ENCODE results near the gene BMP2K. TPM values are rescaled to one million over a fixed set of nuclear protein-coding genes. Genes with fewer than 3 reads are reported as not detected.
A peak's percentile ranks its signal among the peaks of the same experiment; 100 is the strongest.
"Not testable (repeated sequence)": the region's sequence is repeated elsewhere in the genome, so short reads cannot be mapped to it uniquely, and the experiment has no call there.

BMP2K gene
- total and polyA plus RNA-seq, 2 donors (not counting 1 experiment from before 2014, with no cell fraction given), result 54.8 to 126 TPM

GRCh38 chr4:78863991-78864390, 87.8 kb downstream of the BMP2K start:
- H3K9ac ChIP-seq (ENCODE audit: insufficient read depth, low read length), result no peak overlapping the region
- no peak overlapping the region for H2AFZ ChIP-seq (ENCODE audit: low read length)
- no peak overlapping the region for H3K4me3 ChIP-seq (replicated peaks in 1 of 4; ENCODE audit: control extremely low read depth in 1 of 4, insufficient read depth in 1 of 4, low read depth in 3 of 4, low read length in 4 of 4)
- no peak overlapping the region for H3K4me2 ChIP-seq (ENCODE audit: extremely low read depth, insufficient read depth, low read length)
- no peaks in the 10 kb centered on the region for H3K27me3 ChIP-seq (ENCODE audit: control insufficient read depth, insufficient read depth, low read length)
- no peaks in the 10 kb centered on the region for H3K4me1 ChIP-seq (ENCODE audit: control insufficient read depth, extremely low read depth, insufficient read depth, low read length)
- TF ChIP-seq CTCF (conservative IDR thresholded peaks at IDR 0.05 in 1 of 2, IDR thresholded peaks at IDR 0.05 in 1 of 2; ENCODE audit: low read depth in 1 of 2, low read length in 2 of 2) (no peak), EZH2 (IDR thresholded peaks at IDR 0.05; ENCODE audit: low read length, missing control alignments) (no peak)
- H3K9me3 ChIP-seq (ENCODE audit: control insufficient read depth, insufficient read depth, low read depth, low read length), result no peaks in the 10 kb centered on the region
- no peak for DNase-seq (ENCODE audit: low read depth in 2 of 2)
- no peaks in the 10 kb centered on the region for H3K79me2 ChIP-seq (ENCODE audit: control insufficient read depth, insufficient read depth, low read length)
- H4K20me1 ChIP-seq (ENCODE audit: control insufficient read depth, extremely low read depth, insufficient read depth, low read length), result no peaks in the 10 kb centered on the region
- no peak overlapping the region for H3K27ac ChIP-seq (ENCODE audit: insufficient read depth, low read length)
- peaks cover 5% of the 10 kb centered on the region for H3K36me3 ChIP-seq (ENCODE audit: control insufficient read depth, insufficient read depth, low read length)

GRCh38 chr4:78864405-78865024, 88.4 kb downstream of the BMP2K start:
- peaks cover 5% of the 10 kb centered on the region for H3K36me3 ChIP-seq (ENCODE audit: control insufficient read depth, insufficient read depth, low read length)
- no peaks in the 10 kb centered on the region for H3K27me3 ChIP-seq (ENCODE audit: control insufficient read depth, insufficient read depth, low read length)
- no peak overlapping the region for H3K4me2 ChIP-seq (ENCODE audit: extremely low read depth, insufficient read depth, low read length)

GRCh38 chr4:78865451-78865850, 89.3 kb downstream of the BMP2K start:
- Histone ChIP-seq H3K9me3 (ENCODE audit: control insufficient read depth, insufficient read depth, low read depth, low read length) (no peaks in the 10 kb centered on the region), H2AFZ (ENCODE audit: low read length) (no peak overlapping the region), H3K27ac (ENCODE audit: insufficient read depth, low read length) (no peak overlapping the region), H3K4me2 (ENCODE audit: extremely low read depth, insufficient read depth, low read length) (no peak overlapping the region), H3K4me1 (ENCODE audit: control insufficient read depth, extremely low read depth, insufficient read depth, low read length) (no peaks in the 10 kb centered on the region), H3K27me3 (ENCODE audit: control insufficient read depth, insufficient read depth, low read length) (no peaks in the 10 kb centered on the region), H3K4me3 (replicated peaks in 1 of 4; ENCODE audit: control extremely low read depth in 1 of 4, insufficient read depth in 1 of 4, low read depth in 3 of 4, low read length in 4 of 4) (no peak overlapping the region), H3K79me2 (ENCODE audit: control insufficient read depth, insufficient read depth, low read length) (no peaks in the 10 kb centered on the region), H4K20me1 (ENCODE audit: control insufficient read depth, extremely low read depth, insufficient read depth, low read length) (no peaks in the 10 kb centered on the region), H3K9ac (ENCODE audit: insufficient read depth, low read length) (no peak overlapping the region), H3K36me3 (ENCODE audit: control insufficient read depth, insufficient read depth, low read length) (peaks cover 5% of the 10 kb centered on the region)
- TF ChIP-seq EZH2 (IDR thresholded peaks at IDR 0.05; ENCODE audit: low read length, missing control alignments), result no peak
- TF ChIP-seq CTCF (conservative IDR thresholded peaks at IDR 0.05 in 1 of 2, IDR thresholded peaks at IDR 0.05 in 1 of 2; ENCODE audit: low read depth in 1 of 2, low read length in 2 of 2), result no peak
- DNase-seq (ENCODE audit: low read depth in 2 of 2), result no peak

More at GRCh38 chr4:78864405-78865024, 88.4 kb downstream of the BMP2K start:
- H3K4me3 ChIP-seq (replicated peaks in 1 of 4; ENCODE audit: control extremely low read depth in 1 of 4, insufficient read depth in 1 of 4, low read depth in 3 of 4, low read length in 4 of 4), result no peak overlapping the region
- no peaks in the 10 kb centered on the region for H4K20me1 ChIP-seq (ENCODE audit: control insufficient read depth, extremely low read depth, insufficient read depth, low read length)
- no peaks in the 10 kb centered on the region for H3K9me3 ChIP-seq (ENCODE audit: control insufficient read depth, insufficient read depth, low read depth, low read length)
- DNase-seq (ENCODE audit: low read depth in 2 of 2), result peak; percentile 65 to 92
- no peaks in the 10 kb centered on the region for H3K4me1 ChIP-seq (ENCODE audit: control insufficient read depth, extremely low read depth, insufficient read depth, low read length)
- H3K27ac ChIP-seq (ENCODE audit: insufficient read depth, low read length), result no peak overlapping the region
- no peak overlapping the region for H2AFZ ChIP-seq (ENCODE audit: low read length)
- TF ChIP-seq EZH2 (IDR thresholded peaks at IDR 0.05; ENCODE audit: low read length, missing control alignments) (no peak), CTCF (conservative IDR thresholded peaks at IDR 0.05 in 1 of 2, IDR thresholded peaks at IDR 0.05 in 1 of 2; ENCODE audit: low read depth in 1 of 2, low read length in 2 of 2) (peak; percentile 47 to 61)
- no peak overlapping the region for H3K9ac ChIP-seq (ENCODE audit: insufficient read depth, low read length)
- H3K79me2 ChIP-seq (ENCODE audit: control insufficient read depth, insufficient read depth, low read length), result no peaks in the 10 kb centered on the region

- not testable (repeated sequence) for H3K27me3 ChIP-seq (ENCODE audit: control insufficient read depth, insufficient read depth, low read length); H3K79me2 ChIP-seq (ENCODE audit: control insufficient read depth, insufficient read depth, low read length); H3K4me3 ChIP-seq (replicated peaks in 1 of 4; ENCODE audit: control extremely low read depth in 1 of 4, insufficient read depth in 1 of 4, low read depth in 3 of 4, low read length in 4 of 4); H4K20me1 ChIP-seq (ENCODE audit: control insufficient read depth, extremely low read depth, insufficient read depth, low read length); H3K27ac ChIP-seq (ENCODE audit: insufficient read depth, low read length); H3K9ac ChIP-seq (ENCODE audit: insufficient read depth, low read length); H3K4me1 ChIP-seq (ENCODE audit: control insufficient read depth, extremely low read depth, insufficient read depth, low read length); DNase-seq (ENCODE audit: low read depth in 2 of 2); H3K4me2 ChIP-seq (ENCODE audit: extremely low read depth, insufficient read depth, low read length); H3K9me3 ChIP-seq (ENCODE audit: control insufficient read depth, insufficient read depth, low read depth, low read length); H3K36me3 ChIP-seq (ENCODE audit: control insufficient read depth, insufficient read depth, low read length); H2AFZ ChIP-seq (ENCODE audit: low read length)
Measured at GRCh38 chr4:78868712-78869111, 92.6 kb downstream of the BMP2K start.
